SK-N-SH treated with all-trans-retinoic acid at 6 μM for 48 hours (cell line): Measurements from ENCODE around the gene USP7.

ENCODE experiments used
- ATAC-seq: fragments of 200-7000 bp; cut with Tn5 transposase; 3 replicates; pipeline ENCODE4 v1.9.1; 2020; ENCODE audit warnings: mild to moderate bottlenecking, moderate library complexity
- ARNTL ChIP-seq: fragments of 450-650 bp; formaldehyde crosslinking; IDR thresholded peaks from 2 replicates; pipeline ENCODE4 v1.5.0; 2020; ENCODE audit warnings: low read depth, mild to moderate bottlenecking, moderate library complexity, borderline replicate concordance
- BACH2 ChIP-seq: fragments of 250-450 bp; sonication (Bioruptor Pico); IDR thresholded peaks from 2 replicates; pipeline ENCODE4 v1.9.0; 2021; ENCODE audit warnings: mild to moderate bottlenecking, borderline replicate concordance
- CSDC2 ChIP-seq: fragments of 250-450 bp; sonication (Bioruptor Pico); IDR thresholded peaks from 2 replicates; pipeline ENCODE4 v1.5.0; 2020; ENCODE audit warnings: mild to moderate bottlenecking, moderate library complexity
- ESRRG ChIP-seq: fragments of 250-450 bp; sonication (Bioruptor Pico); IDR thresholded peaks from 2 replicates; pipeline ENCODE4 v1.6.1; 2021; ENCODE audit warnings: mild to moderate bottlenecking
- GLIS3 ChIP-seq: fragments of 250-450 bp; sonication (Bioruptor Pico); IDR thresholded peaks from 2 replicates; pipeline ENCODE4 v1.5.0; 2020; ENCODE audit warnings: mild to moderate bottlenecking, moderate library complexity
- ISL1 ChIP-seq: fragments of 250-450 bp; sonication (Bioruptor Pico); IDR thresholded peaks from 2 replicates; pipeline ENCODE4 v2.1.2; 2022; ENCODE audit warnings: mild to moderate bottlenecking, moderate library complexity
- OSR1 ChIP-seq: fragments of 250-450 bp; sonication (Bioruptor Pico); IDR thresholded peaks from 2 replicates; pipeline ENCODE4 v1.8.0; 2022; ENCODE audit warnings: moderate library complexity, mild to moderate bottlenecking, inconsistent platforms
- RARB ChIP-seq: fragments of 250-450 bp; sonication (Bioruptor Pico); IDR thresholded peaks from 2 replicates; pipeline ENCODE4 v1.8.0; 2021; ENCODE audit warnings: mild to moderate bottlenecking, moderate library complexity
- SNAI2 ChIP-seq: fragments of 250-450 bp; sonication (Bioruptor Pico); IDR thresholded peaks from 2 replicates; pipeline ENCODE4 v1.5.0; 2020; ENCODE audit warnings: mild to moderate bottlenecking, moderate library complexity
- TCF4 ChIP-seq: fragments of 250-450 bp; sonication (Bioruptor Pico); IDR thresholded peaks from 2 replicates; pipeline ENCODE4 v1.8.0; 2021; ENCODE audit warnings: mild to moderate bottlenecking, moderate library complexity, borderline replicate concordance
- TOX ChIP-seq: fragments of 250-450 bp; sonication (Bioruptor Pico); IDR thresholded peaks from 2 replicates; pipeline ENCODE4 v1.8.0; 2021; ENCODE audit warnings: mild to moderate bottlenecking, moderate library complexity, borderline replicate concordance
- ZC3H10 ChIP-seq: fragments of 250-450 bp; sonication (Bioruptor Pico); IDR thresholded peaks from 2 replicates; pipeline ENCODE4 v1.5.1; 2021; ENCODE audit warnings: mild to moderate bottlenecking, moderate library complexity
- ZFP3 ChIP-seq: fragments of 250-450 bp; sonication (Bioruptor Pico); IDR thresholded peaks from 2 replicates; pipeline ENCODE4 v1.5.0; 2020; ENCODE audit warnings: mild to moderate bottlenecking, moderate library complexity
- ZFP30 ChIP-seq: fragments of 450-650 bp; formaldehyde crosslinking; IDR thresholded peaks from 2 replicates; pipeline ENCODE4 v1.5.0; 2022; ENCODE audit warnings: mild to moderate bottlenecking, moderate library complexity
- ZNF70 ChIP-seq: fragments of 450-650 bp; formaldehyde crosslinking; IDR thresholded peaks from 2 replicates; pipeline ENCODE4 v1.5.0; 2020; ENCODE audit warnings: mild to moderate bottlenecking, moderate library complexity
- ZNF8 ChIP-seq: fragments of 450-650 bp; formaldehyde crosslinking; IDR thresholded peaks from 2 replicates; pipeline ENCODE4 v1.5.0; 2020; ENCODE audit warnings: mild to moderate bottlenecking, moderate library complexity
- TF ChIP-seq, protein P1 (sequence below): fragments of 250-450 bp; sonication (Bioruptor Pico); IDR thresholded peaks from 2 replicates; pipeline ENCODE4 v1.8.0; 2021; ENCODE audit warnings: low read depth, mild to moderate bottlenecking, moderate library complexity, borderline replicate concordance
- TF ChIP-seq, protein P2 (sequence below): fragments of 250-450 bp; sonication (Bioruptor Pico); IDR thresholded peaks from 2 replicates; pipeline ENCODE4 v1.8.0; 2020; ENCODE audit warnings: mild to moderate bottlenecking, moderate library complexity, borderline replicate concordance
- TF ChIP-seq, protein P3 (sequence below): fragments of 250-450 bp; sonication (Bioruptor Pico); IDR thresholded peaks from 2 replicates; pipeline ENCODE4 v1.5.0; 2020; ENCODE audit warnings: mild to moderate bottlenecking, moderate library complexity
- TF ChIP-seq, protein P4 (sequence below): fragments of 250-450 bp; sonication (Bioruptor Pico); IDR thresholded peaks from 2 replicates; pipeline ENCODE4 v1.5.1; 2021; ENCODE audit warnings: mild to moderate bottlenecking, moderate library complexity
- TF ChIP-seq, protein P5 (sequence below): fragments of 250-450 bp; sonication (Bioruptor Pico); IDR thresholded peaks from 2 replicates; pipeline ENCODE4 v1.5.1; 2020; ENCODE audit warnings: low read depth, mild to moderate bottlenecking, moderate library complexity

Gene USP7

DNA sequence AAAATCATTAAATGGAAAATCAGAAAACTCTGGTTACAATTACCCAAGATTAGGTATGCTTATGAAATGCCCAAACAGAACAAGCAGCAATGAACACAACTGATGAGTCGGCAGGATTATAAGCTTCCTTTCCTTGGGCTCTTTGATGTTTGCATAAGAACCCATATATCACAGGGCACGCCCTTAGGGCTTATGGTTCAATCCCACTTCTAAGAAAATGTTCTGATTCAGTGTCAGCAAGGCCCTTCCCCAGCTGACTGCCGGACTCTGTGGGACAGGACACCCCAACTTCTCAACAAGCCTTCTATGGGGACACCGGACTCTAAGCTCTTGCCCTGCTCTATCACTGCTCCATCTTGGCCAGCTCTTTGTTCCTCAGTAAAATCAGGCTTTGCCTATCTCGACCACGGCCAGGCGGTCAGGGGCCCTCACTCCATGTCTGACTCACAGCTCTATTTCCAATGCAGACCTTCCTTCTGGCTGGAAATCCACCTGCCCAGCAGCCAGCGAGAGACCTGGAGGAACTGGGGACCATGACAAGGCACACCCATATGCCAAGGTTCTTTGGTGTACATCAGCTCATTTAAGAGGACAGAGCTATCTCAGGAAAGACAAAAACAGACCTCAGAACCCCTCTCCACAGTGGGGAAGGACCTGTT lies 54.8 kb downstream of the USP7 start:
- ATAC-seq, result no peak
- TF ChIP-seq, protein P1, sequence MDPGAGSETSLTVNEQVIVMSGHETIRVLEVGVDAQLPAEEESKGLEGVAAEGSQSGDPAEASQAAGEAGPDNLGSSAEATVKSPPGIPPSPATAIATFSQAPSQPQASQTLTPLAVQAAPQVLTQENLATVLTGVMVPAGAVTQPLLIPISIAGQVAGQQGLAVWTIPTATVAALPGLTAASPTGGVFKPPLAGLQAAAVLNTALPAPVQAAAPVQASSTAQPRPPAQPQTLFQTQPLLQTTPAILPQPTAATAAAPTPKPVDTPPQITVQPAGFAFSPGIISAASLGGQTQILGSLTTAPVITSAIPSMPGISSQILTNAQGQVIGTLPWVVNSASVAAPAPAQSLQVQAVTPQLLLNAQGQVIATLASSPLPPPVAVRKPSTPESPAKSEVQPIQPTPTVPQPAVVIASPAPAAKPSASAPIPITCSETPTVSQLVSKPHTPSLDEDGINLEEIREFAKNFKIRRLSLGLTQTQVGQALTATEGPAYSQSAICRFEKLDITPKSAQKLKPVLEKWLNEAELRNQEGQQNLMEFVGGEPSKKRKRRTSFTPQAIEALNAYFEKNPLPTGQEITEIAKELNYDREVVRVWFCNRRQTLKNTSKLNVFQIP, result no peak
- TF ChIP-seq CSDC2 (CRISPR knock-in tag) (no peak), SNAI2 (no peak), ZFP30 (CRISPR knock-in tag) (no peak), ZFP3 (no peak), OSR1 (CRISPR knock-in tag) (no peak), TOX (CRISPR knock-in tag) (no peak), GLIS3 (CRISPR knock-in tag) (no peak), ESRRG (CRISPR knock-in tag) (no peak), ZC3H10 (CRISPR knock-in tag) (no peak), ZNF8 (CRISPR knock-in tag) (no peak), ISL1 (CRISPR knock-in tag) (no peak)
- TF ChIP-seq, protein P2, sequence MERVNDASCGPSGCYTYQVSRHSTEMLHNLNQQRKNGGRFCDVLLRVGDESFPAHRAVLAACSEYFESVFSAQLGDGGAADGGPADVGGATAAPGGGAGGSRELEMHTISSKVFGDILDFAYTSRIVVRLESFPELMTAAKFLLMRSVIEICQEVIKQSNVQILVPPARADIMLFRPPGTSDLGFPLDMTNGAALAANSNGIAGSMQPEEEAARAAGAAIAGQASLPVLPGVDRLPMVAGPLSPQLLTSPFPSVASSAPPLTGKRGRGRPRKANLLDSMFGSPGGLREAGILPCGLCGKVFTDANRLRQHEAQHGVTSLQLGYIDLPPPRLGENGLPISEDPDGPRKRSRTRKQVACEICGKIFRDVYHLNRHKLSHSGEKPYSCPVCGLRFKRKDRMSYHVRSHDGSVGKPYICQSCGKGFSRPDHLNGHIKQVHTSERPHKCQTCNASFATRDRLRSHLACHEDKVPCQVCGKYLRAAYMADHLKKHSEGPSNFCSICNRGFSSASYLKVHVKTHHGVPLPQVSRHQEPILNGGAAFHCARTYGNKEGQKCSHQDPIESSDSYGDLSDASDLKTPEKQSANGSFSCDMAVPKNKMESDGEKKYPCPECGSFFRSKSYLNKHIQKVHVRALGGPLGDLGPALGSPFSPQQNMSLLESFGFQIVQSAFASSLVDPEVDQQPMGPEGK (CRISPR knock-in tag), result no peak
- TF ChIP-seq, protein P3, sequence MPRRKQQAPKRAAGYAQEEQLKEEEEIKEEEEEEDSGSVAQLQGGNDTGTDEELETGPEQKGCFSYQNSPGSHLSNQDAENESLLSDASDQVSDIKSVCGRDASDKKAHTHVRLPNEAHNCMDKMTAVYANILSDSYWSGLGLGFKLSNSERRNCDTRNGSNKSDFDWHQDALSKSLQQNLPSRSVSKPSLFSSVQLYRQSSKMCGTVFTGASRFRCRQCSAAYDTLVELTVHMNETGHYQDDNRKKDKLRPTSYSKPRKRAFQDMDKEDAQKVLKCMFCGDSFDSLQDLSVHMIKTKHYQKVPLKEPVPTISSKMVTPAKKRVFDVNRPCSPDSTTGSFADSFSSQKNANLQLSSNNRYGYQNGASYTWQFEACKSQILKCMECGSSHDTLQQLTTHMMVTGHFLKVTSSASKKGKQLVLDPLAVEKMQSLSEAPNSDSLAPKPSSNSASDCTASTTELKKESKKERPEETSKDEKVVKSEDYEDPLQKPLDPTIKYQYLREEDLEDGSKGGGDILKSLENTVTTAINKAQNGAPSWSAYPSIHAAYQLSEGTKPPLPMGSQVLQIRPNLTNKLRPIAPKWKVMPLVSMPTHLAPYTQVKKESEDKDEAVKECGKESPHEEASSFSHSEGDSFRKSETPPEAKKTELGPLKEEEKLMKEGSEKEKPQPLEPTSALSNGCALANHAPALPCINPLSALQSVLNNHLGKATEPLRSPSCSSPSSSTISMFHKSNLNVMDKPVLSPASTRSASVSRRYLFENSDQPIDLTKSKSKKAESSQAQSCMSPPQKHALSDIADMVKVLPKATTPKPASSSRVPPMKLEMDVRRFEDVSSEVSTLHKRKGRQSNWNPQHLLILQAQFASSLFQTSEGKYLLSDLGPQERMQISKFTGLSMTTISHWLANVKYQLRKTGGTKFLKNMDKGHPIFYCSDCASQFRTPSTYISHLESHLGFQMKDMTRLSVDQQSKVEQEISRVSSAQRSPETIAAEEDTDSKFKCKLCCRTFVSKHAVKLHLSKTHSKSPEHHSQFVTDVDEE, result no peak
- TF ChIP-seq, protein P4, sequence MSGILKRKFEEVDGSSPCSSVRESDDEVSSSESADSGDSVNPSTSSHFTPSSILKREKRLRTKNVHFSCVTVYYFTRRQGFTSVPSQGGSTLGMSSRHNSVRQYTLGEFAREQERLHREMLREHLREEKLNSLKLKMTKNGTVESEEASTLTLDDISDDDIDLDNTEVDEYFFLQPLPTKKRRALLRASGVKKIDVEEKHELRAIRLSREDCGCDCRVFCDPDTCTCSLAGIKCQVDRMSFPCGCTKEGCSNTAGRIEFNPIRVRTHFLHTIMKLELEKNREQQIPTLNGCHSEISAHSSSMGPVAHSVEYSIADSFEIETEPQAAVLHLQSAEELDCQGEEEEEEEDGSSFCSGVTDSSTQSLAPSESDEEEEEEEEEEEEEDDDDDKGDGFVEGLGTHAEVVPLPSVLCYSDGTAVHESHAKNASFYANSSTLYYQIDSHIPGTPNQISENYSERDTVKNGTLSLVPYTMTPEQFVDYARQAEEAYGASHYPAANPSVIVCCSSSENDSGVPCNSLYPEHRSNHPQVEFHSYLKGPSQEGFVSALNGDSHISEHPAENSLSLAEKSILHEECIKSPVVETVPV (CRISPR knock-in tag), result no peak
- TF ChIP-seq, all 23 proteins: peak for 0

DNA sequence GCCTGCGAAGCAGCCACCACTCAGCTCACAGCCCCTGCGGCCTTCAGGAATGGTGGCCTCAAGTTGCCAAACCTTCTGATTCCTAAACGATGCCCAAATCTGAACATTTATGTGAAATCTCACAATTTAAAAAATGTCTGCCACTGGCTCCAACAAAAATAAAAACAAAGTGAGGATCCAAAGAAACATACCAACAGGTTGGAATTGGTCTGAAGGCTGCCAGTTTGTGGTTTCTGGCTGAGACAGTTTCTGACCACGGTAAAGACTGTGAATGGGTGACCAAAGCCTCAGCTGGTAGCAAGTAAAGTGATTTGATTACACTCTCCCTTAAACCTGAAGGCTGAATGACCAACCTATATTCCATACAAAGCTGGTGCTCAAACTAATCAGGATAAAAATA lies 56.6 kb downstream of the USP7 start:
- ATAC-seq, result no peak
- TF ChIP-seq TOX (CRISPR knock-in tag) (no peak), TCF4 (CRISPR knock-in tag) (no peak), ZNF70 (CRISPR knock-in tag) (no peak)

DNA sequence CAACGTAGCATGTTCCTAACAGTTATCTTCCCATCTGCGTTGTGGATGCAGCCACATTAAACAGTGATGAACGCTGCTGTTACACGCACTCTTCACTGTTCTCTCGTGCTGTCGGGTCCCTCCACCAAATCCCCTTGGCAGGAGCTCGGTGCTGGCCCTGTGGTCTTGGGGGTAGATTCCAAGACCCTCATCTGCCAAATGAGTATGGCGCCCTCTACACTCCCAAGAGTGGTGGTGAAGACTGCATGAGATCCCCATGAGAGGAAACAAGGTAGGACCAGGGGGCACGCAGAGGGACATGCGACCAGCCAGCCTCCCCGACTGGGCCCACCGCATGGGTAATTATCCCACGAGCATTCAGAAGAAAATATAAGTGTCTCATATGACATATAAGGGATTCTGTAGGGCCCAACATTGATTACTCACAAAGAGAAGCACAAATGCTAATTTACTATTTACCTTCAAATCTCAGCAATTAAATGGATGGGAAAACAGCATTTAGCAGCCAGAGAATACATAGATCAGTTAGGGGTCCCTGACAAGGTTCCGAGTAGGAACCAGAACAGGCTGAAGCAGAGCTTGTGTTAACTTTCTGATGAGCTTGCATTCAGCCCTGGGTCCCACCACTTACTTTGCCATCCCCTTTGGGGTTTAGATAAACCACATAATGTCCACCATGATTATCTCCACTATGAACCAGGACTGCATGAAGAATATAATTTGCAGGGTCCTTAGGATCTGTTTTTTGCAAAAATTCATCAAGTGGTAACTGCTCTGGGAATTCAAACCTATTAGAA lies 57.7 kb downstream of the USP7 start:
- TF ChIP-seq, protein P2 (CRISPR knock-in tag), result no peak
- TF ChIP-seq, protein P5, sequence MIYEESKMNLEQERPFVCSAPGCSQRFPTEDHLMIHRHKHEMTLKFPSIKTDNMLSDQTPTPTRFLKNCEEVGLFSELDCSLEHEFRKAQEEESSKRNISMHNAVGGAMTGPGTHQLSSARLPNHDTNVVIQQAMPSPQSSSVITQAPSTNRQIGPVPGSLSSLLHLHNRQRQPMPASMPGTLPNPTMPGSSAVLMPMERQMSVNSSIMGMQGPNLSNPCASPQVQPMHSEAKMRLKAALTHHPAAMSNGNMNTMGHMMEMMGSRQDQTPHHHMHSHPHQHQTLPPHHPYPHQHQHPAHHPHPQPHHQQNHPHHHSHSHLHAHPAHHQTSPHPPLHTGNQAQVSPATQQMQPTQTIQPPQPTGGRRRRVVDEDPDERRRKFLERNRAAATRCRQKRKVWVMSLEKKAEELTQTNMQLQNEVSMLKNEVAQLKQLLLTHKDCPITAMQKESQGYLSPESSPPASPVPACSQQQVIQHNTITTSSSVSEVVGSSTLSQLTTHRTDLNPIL (CRISPR knock-in tag), result no peak
- TF ChIP-seq BACH2 (CRISPR knock-in tag), result no peak
- no peak for TF ChIP-seq ARNTL (CRISPR knock-in tag)
- TF ChIP-seq RARB (CRISPR knock-in tag), result no peak
- no peak for TF ChIP-seq OSR1 (CRISPR knock-in tag)
- peak; percentile 51; the same call in 1 of the 3 replicates for ATAC-seq
